HG02943 (cell line): Measurements from ENCODE around the gene SSB.
"Not testable (repeated sequence)": the region's sequence is repeated elsewhere in the genome, so short reads cannot be mapped to it uniquely, and the experiment has no call there.

Experiments used
- ATAC-seq: cut with Tn5 transposase; IDR thresholded peaks from one replicate; pipeline ENCODE4 v1.9.1; 2021; ENCODE audit warnings: mild to moderate bottlenecking, low read depth, moderate library complexity; ENCODE audit not compliant: unreplicated experiment

The SSB gene

GRCh38 chr2:169827272-169828140 is 28.8 kb downstream of the SSB start, which contains the start of gene UBR3:
UBR3 (plus strand) TSS chr2:169827454; CDS start chr2:169827508, 54 bp downstream.
- peak; percentile 74 for ATAC-seq

GRCh38 chr2:169828141-169828811 is 29.6 kb downstream of the SSB start:
- ATAC-seq: no peak

GRCh38 chr2:169834401-169834800 is 35.7 kb downstream of the SSB start:
- ATAC-seq: no peak

- no peak for ATAC-seq
These were observed 40.2 kb downstream of the SSB start for GRCh38 chr2:169838743-169839489.

- ATAC-seq: no peak
These were observed 41.5 kb downstream of the SSB start for GRCh38 chr2:169839954-169840746.

GRCh38 chr2:169840747-169841142 is 42.1 kb downstream of the SSB start:
- no peak for ATAC-seq

DNA sequence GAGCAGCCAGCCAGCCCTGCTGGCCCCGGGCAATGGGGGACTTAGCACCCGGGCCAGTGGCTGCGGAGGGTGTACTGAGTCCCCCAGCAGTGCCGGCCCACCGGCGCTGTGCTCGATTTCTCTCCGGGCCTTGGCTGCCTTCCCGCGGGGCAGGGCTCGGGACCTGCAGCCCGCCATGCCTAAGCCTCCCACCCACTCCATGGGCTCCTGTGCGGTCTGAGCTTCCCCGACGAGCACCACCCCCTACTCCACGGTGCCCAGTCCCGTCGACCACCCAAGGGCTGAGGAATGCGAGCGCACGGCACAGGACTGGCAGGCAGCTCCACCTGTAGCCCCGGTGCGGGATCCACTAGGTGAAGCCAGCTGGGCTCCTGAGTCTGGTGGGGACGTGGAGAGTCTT is 43.0 kb downstream of the SSB start:
- not testable (repeated sequence) for ATAC-seq

DNA sequence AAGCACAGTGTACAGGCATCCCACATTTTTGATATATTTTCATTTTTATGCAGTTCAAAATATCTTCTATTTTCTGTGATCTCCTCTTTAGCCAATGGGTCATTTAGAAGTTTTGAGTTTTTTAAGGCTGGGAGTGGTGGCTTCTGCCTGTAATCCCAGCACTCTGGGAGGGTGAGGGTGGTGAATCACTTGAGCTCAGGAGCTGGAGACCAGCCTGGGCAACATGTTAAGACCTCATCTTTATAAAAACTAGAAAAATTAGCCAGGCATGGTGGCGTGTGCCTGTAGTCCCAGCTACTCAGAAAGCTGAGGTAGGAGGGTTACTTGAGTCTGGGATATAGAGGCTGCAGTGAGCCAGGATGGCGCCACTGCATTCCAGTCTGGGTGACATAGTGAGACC is 46.3 kb downstream of the SSB start:
- ATAC-seq: no peak

GRCh38 chr2:169848959-169849693 is 50.5 kb downstream of the SSB start:
- not testable (repeated sequence) for ATAC-seq

- ATAC-seq: no peak
These were observed 51.0 kb downstream of the SSB start for GRCh38 chr2:169849710-169850109.

DNA sequence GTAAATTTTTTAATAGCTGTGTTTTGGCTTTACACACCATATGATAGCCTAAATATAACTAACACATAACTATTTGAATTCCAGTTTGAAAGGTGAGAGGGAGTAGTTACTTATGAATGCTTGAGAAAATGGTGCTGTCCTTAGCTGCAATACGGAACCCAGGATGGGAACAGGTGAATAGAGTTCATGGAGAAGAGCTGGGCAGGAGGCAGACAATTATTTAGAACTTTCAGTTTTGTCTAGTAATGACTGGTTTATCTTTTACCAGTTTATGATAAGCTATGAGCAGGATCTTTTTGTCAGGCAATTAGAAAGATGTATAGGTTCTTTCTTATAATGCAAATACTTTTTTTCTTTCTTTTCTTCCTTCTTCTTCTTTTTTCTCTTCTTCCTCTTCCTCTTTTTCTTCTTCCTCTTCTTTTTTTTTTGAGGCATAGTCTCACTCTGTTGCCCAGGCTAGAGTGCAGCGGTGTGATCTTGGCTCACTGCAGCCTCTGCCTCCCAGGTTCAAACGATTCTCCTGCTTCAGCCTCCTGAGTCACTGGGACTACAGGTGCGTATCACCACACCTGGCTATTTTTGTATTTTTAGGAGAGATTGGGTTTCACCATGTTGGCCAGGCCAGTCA is 54.5 kb downstream of the SSB start:
- ATAC-seq: no peak

- not testable (repeated sequence) for ATAC-seq
These were observed 56.9 kb downstream of the SSB start for GRCh38 chr2:169855281-169856258.

- ATAC-seq: no peak
These were observed 60.8 kb downstream of the SSB start for GRCh38 chr2:169859423-169859822.

DNA sequence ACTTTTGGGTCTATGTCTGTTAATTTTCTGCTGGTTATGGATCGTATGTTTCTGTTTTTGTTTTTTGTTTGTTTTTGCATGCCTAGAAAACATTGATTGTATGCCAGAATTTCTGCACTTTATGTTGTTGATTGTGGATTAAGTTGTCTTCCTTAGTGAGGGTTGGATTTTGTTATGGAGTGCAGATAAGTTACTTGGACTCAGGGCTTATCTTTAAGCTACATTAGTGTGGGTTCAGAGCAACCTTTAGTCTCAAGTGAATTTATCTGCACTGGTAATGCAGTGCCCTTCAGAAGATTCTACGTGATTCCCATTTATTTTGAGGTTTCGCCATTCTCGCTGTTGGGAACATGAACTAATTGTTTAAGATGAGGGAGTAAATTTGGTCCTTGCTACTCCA is 61.5 kb downstream of the SSB start:
- no peak for ATAC-seq
